Activated naive CD4-positive, alpha-beta T cell (primary cell): Measurements from ENCODE around the gene SAMD14.
"Not testable (repeated sequence)": the region's sequence is repeated elsewhere in the genome, so short reads cannot be mapped to it uniquely, and the experiment has no call there.

Experiments
- DNase-seq, 4 experiments: peaks; one replicate each; lab custom pipeline; 2025; lab: John Stamatoyannopoulos, UW

The SAMD14 gene

DNA sequence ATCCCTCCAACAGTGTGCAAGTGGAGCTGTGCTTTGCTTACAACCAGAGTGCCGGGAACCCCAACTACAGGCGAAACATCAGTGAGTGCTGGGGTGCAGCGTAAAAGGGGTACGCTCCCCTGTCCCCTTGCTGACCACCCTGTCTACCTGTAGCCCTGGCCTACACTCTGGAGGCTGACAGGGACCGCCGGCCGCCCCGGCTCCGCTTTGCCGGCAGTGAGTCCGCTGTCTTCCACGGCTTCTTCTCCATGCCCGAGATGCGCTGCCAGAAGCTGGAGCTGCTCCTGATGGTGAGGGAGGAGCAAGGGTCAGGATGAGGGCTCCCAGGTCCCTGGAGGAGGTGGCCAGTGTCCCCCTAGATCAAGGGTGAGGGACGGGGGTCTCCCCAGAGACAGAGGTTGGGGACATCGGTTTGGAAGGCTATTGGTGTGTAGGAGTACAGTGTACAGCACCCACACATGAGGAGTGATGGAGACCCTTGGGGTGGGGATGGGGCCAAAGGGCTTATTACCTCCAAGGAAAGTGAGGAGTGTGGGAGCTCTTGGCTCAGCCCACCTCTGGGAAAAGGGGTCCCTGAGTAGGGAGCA is 54.4 kb downstream of the SAMD14 start:
- no peak for DNase-seq

DNA sequence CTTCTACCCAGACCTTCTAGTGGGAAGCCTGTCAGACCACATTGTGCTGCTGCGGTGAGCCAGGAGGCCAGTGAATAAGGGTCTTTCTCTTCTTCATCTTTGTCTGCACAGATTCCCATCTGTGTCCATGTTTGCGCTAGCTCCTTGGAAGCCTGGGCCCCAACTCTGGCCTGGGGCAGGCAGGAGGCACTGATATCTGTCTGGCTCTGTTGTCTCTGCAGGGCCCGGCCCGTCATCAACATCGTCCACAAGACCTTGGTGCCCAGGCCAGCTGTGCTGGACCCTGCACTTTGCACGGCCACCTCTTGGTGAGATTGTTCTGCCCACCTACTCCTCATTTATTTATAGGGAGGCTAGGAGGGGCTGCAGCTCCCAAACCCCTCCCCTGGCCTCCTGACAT is 55.7 kb downstream of the SAMD14 start:
- no peak for DNase-seq

DNA sequence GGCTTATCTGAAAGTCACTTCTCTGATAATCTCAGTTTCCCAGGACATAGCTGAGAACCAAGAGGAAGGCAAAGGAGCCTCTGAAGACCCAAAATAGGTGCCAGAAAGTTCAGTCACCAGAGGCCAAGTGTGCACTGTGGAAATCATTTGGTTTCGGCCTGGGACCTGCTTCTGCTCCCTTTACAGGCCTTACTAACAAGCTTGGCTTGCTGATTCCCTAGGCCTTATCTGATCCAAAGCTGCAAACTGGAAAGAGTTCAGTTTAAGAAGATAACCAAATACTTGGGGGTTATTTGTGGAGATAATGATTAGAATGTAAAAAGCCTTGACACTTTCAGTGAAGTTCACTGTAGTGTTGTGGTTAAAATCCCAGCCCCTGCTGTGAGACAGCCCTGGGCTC is 57.0 kb downstream of the SAMD14 start:
- no peak for DNase-seq

DNA sequence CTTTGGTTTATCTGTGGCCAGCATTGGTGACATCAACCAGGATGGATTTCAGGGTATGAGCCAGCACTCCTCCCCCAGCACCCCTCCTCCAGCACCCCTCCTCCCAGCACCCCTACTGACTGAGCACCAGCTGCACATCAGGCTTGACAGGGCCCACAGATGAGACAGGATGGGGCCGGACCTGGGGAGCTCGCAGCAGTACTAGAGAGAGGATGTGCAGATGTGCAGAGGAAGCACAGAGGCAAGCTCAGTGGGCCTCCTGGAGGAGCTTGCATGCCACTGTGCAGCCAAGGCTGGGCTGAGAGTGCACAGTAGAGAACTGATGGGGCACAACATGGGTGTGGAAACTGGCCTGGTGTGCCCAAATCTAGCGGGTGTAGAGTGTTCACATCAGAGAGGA is 57.8 kb downstream of the SAMD14 start:
- no peak for DNase-seq

DNA sequence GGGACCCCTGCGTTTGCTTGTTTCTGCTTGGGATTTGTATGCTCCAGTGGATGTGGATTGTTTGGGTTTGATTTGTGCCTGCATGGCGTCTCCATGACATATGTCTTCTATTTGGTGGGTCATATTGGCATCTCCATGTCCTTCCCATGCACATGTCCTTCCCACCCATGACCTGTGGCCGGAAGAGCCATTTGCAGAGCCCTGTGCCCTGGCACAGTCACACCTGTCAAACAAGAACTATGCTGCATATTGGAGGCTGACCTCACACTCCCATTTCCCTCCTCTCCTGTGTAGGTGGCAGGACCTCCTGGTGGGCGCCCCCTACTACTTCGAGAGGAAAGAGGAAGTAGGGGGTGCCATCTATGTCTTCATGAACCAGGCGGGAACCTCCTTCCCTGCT is 58.3 kb downstream of the SAMD14 start:
- no peak for DNase-seq

DNA sequence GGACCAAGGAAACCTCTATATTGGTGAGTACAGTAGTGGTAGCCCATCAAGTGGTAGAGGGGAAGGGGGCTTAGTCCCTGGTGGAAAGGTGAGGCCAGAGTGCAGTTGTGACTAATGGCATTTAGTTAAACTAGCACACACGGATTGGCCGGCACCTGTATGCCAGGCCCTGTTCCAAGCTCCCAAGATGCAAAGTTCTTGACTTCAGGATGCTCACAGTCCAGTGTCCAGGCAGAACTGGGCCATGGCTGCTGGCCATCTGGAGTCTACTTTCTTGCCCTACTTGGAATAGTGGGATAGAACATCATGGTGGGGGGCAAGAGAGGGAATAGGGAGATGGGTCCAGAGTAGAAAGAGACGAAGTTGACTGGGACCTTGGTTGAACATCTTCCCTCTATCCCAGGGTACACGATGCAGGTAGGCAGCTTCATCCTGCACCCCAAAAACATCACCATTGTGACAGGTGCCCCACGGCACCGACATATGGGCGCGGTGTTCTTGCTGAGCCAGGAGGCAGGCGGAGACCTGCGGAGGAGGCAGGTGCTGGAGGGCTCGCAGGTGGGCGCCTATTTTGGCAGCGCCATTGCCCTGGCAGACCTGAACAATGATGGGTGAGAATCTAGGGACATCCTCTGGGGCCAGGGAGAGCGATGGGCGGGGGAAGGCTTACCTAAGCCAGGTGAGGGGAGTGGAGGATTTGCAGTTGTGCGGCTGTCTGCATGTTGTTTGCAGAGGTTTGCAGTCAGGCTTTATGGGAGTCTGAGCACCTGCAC is 58.9 kb downstream of the SAMD14 start:
- no peak for DNase-seq

DNA sequence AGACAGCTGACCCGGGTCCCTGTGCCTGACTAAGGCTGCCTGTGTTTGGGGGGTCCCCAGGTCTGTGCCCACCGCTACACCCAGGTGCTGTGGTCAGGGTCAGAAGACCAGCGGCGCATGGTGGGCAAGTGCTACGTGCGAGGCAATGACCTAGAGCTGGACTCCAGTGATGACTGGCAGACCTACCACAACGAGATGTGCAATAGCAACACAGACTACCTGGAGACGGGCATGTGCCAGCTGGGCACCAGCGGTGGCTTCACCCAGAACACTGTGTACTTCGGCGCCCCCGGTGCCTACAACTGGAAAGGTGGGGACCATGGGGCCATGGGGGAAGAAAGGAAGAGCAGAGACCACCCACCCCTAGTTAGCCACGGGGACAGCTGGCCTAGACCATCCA is 62.0 kb downstream of the SAMD14 start:
- DNase-seq: no peak

DNA sequence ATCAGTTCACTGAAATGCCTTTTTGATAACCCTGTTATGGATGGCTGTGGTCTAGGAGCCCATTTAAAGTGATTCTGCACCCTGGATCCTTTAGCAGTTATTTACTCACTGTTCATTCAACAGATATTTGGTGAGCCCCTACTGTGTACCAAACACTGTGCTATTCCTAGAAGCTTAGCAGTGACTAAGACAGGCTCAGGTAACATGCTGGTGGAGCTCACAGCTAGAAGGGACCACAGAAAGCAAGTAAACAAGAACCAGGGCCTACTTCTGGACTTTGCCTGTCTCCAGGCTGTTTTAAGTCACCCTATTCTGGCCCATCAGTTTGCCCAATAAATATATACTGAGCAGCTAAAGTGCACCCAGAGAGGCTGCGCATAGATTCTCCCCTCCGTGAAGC is 63.0 kb downstream of the SAMD14 start:
- no peak for DNase-seq

DNA sequence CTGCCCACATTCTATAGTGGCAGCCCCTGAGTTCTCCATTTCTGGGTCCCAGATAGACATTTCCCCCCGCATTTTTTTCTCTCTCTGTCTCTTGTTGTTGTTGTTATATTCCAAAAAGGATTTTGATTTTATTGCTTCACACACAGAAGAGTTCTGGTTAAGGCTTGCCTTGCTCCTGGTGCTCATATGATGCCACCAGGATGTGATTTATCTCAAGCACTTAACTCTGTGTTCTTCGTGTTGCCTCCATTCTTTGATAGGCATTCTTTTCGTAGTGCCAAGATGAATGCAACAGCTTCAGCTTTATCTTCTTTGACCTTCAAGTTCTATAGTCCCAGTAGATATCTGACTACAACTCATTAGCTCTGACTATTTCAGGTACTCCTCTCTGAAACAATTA is 64.9 kb downstream of the SAMD14 start:
- DNase-seq: no peak

DNA sequence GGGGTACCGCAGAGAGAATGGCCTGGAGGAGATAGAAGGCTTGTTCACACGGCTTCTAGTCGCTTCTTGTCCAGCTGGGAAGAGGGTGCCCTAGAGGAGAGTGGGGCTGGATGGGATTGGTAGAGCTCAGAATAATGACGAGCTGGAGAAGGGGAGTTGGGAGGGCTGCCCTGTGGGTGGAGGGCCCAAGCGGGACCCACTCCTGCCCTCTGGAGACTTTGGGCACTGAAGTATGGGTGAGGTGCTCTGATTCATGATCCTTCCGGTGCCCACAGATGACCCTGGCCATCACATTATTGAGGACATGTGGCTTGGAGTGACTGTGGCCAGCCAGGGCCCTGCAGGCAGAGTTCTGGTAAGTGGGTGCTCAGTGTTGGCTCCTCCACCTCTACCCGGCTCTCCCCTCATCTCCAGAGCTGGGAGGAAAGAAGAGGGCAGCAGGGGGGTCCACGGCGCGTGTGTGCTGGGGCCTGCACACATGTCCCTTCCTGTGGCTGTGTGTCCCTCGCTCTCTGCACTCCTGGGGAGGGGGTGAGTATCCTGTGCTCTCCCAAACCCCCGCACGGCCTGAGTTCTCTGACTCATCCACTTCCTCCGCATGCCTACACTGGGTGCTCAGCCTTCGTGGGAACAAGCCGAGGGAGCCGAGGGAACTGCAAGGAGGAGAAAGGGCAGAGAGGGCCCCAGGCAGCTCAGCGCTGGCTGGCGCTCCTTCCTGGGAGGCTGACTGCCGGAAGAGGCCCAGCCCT is 65.5 kb downstream of the SAMD14 start:
- DNase-seq: no peak

DNA sequence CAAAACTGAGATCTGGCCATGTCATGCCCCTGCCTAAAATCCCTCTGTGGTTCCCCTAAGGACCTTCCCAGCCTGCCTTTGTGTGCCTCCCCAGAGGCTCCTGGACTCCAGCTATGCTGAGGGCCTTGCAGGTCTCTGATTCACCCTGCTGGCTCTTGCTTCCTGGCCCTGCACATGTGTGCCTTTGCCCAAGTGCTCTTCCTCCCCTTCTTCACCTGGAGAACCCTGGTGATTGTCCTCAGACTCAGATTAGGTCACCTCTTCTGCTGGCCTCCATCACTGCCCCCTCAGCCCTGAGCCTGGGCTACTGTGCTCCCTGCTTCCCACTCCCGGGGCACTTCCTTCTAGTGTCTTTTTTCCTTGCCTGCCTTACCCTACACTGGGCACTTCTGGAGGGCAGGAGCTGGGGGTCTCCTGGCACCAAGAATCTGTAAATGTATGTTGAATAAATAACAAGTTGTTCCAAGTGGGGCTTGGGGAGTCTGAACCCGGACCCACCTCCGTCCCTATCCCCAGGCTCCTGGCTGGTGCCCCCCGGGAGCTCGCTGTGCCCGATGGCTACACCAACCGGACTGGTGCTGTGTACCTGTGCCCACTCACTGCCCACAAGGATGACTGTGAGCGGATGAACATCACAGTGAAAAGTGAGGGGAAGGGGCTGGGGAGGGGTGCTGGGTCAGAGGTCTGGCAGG is 66.3 kb downstream of the SAMD14 start:
- no peak for DNase-seq

DNA sequence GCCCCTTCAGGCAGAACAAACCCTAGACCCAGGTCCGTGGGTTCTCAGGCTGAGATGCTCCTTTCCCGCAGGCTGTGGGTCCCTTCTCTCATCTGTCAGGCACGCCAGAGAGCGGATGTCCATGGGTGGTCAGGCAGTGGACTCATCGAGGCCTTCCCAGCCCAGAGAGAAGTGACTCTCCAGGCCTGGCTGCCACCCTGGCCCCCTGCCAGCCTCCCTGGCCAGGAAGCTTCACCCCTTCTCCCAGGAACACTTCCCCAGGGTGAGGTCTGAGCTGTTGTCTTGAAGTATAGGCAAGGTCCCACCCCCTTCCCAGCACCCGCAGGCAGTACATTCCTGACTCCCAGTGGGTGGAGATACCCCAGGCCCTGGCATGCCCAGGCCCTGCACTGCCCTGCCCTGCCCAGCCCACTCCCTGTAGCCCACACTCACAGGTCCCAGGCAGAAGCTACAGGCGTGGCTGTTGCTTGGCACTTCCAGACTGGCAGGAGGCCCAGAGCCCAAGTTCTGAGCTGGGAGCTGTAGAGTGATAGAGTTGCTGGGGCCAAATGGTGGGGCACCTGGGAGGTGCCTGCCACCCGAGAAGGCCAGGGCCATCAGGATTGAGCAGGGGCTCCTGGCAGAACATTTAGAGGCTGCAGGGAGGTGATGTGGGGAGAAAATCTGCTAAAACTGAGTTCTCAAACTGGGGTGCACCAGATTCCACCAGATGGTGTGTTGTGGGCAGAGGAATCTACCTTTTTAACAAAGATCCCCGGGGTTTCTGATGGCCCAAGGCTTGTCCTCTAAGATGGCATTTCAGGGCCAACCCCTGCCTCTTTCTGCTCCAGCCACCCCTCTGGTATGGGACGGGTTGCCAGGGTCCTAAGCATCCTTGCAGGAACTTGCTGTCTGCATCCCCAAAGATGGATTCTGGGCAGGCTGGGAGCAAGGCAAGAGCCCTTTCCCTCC is 67.4 kb downstream of the SAMD14 start:
- DNase-seq: no peak

DNA sequence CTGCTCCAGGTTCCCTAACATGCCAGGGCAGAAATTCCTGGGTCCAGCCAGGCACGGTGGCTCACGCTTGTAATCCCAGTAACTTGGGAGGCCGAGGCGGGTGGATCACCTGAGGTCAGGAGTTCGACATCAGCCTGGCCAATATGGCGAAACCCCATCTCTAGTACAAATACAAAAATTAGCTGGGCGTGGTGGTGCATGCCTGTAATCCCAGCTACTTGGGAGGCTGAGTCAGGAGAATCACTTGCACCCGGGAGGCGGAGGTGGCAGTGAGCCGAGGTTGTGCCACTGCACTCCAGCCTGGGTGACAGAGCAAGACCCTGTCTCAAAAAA is 68.3 kb downstream of the SAMD14 start:
- DNase-seq: not testable (repeated sequence)

DNA sequence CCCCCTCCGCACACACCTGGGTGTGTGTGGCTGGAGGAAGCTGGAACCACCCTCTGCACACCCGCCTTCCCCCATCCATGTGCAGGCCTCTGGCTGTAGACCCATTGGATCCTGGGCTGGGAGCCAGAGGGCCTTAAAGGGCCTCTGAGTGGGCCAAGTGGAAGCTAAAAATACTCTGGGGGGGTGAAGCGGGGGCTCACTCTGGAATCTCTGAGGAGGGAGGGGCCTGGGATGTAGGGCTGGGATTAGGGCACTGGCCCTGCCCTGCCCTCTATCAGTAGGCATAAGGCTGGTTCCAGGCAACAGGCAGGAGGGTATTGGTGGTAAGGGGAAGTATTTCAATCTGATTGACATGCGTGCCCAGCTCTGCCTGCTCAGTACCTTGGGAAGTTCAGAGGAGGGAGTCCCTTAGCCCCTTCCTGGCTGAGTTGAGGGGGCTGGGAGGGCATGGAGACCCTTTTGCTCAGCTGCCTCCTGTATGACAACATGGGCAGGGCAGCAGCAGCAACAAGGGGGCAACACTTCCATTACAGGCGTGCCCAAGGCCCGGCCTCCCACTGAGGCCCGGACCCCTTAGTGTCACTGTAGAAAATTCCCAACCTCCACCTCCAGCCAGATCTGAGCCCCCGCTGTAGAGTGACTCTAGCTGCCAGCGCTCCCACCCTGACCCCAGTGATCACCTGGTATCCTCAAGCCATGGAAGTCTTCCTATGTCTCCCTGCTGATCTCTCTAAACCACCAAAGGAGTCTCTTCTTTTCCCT is 68.8 kb downstream of the SAMD14 start:
- no peak for DNase-seq
